CD4-positive, alpha-beta T cell treated with Interleukin-6 for 4 hours (primary cell): ENCODE results near the gene TXNRD2.
A peak's percentile ranks its signal among the peaks of the same experiment; 100 is the strongest.

Experiments used
- DNase-seq: peaks from one replicate; pipeline ENCODE4 v3.0.0-alpha.2; 2020; ENCODE audit warnings: mixed read lengths

TXNRD2 gene

DNA sequence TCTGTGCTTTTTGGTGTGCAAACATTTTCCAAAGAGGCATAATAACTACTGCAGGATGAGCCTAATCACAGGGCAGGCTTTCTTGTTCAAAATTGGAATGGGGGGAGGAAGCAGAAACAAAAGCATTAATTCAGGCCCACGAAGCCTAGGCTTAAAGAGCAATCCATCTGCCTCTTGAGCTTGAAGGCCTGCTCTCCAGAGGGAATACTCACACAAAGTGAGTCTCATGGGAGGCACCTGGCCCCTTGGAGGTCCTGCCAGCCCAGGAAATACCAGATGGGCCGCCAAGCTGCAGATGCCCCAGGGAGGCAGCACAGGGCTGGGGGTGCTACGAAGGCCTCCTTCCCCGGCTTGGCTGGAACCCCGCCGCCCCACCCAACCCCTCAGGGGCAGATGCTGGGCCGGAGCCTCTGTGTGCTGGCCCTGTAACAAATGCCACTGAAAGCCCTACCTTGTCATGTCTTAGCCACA lies 39.3 kb downstream of the TXNRD2 start:
- no peak for DNase-seq

- no peak for DNase-seq
These were observed 39.9 kb downstream of the TXNRD2 start for GRCh38 chr22:19901577-19902244.

DNA sequence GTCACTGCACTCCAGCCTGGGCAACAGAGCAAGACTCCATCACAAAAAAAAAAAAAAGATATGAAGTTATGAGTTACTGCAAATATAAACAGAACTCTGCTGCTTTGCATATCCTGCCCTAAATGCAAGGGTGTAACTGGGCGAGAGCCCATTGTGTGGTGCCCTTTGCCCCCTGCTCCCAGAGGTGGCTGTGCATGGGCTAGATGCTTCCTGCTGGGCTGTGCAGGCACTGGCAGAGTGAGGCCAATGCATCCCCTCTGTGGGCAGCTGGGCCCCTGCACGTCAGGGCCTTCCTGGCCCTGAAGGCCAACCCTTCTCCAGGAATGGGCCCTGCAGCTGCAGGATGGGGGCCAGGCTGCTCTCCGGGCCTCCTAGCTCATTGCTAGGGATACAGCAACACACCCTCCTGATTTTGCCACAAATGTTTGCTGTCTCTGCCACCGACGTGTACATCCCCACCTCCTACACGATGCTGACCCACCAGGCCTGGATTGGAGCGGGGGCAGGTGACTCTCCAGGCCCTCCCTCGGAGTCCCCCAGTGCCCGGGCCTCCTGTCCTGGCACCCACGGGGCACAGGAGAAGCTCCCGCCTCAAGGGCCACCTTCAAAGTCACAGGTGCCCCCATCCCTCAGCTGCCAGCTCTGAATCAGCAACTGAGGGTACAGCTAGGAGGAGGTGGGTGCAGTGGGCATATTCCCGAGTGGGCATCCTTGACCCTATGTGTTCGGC lies 40.7 kb downstream of the TXNRD2 start:
- no peak for DNase-seq

DNA sequence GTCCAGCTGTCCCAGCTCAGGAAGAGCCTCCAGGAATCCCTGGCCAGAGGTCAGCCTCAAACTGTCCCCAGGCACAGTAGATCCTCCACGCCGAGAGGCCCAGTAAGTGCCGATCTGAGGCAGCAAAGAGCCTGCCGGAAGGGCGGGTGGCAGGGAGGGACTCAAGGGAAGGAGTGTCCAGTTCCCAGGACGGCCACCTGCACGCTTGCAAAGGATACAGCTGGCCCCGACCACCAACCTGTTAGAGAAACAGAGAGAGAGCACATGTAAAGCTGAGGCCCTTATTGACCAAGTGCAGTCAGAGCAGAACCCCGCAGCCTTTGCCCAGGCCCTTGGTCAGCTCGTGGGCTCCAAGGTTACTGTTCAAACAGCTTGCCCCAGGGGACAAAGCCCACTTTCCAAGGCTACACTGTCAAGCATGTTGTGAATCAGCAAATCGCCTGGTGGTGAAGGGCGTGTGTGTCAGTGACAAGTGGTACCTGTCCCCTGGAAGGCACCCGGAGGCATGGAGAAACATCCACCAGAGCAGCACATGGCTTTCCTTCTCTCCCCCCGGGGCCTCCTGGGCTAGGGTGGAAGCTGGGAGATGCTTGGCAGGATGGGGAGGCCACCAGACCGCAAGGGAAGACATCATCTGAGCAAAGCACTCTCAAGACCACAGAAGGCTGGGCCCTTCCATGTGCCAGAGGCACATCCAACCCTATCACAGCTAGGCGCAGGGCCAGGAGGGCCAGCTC lies 42.6 kb downstream of the TXNRD2 start:
- DNase-seq: no peak

DNA sequence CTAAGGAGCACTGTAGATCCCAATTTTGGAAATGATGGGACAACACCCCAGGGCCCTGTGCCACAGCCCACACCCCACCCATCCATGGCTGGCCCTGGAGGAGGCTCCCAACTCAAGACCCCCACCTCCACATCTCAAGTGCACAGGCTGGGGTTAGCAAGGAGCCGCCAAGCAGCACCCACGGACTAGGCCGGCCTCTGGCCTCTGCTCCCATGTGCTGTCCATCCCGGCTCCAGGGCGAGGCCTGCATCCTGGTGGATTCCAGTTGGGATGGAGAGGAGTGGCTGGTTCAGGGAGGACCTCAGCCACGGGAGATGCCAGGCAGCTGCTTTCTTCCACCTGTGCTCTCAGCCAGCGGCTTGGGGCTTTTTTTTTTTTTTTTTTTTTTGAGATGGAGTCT lies 43.5 kb downstream of the TXNRD2 start:
- DNase-seq: no peak

DNA sequence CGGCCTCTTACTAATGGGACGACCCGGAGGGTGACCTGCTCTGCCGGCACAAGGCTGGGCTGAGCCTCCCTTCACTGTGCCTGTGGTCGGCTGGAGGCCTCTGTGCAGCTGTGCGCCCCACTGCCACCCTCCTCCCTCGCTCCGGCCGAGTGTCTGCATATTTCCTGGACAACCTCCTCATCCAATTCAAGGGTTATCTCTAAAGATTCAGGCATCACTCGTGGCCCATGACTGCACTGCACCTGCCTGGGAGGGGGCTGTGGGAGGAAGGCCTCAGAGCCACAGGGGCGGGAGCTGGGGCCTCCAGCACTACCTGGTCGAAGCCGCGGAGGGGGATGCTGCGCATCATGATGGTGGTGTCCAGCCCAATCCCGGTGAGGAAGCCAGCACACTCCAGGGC lies 43.9 kb downstream of the TXNRD2 start:
- DNase-seq: no peak

GRCh38 chr22:19896665-19897355 lies 44.8 kb downstream of the TXNRD2 start:
- DNase-seq: peak; percentile 73

- peak; percentile 45 for DNase-seq
These were observed 46.3 kb downstream of the TXNRD2 start for GRCh38 chr22:19895160-19895849.

- no peak for DNase-seq
These were observed 48.3 kb downstream of the TXNRD2 start for GRCh38 chr22:19893363-19893762.

GRCh38 chr22:19892925-19893324 lies 48.7 kb downstream of the TXNRD2 start:
- no peak for DNase-seq

DNA sequence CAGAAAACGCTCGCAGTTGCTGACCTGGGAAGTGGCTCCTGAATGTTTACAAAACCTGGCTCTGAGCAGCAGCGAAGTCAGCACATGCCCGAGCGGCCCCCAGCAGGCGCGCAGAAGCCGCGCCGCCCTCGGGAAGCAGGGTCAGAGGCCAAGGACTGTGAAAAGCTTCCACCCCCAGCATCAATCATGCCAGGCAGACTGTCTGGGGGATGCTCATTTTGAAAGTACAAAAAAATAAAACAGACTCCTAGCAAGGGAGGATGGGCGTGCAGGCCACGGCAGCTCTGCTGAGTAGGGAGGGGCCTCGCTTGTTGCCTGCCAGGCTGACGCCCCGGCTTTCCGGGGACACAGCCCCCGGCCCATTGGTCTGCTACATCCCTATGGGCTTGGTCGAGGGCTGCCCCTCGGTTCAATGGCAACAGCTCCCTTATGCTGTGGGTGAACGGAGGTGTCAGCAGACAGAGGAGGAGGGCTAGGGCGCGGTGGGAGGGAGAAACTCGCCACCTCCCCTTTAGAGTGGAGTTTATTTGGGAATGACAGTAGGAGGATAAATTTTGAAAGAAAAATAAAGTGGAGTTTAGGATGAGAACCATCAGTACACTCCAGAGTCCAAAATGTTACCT lies 49.2 kb downstream of the TXNRD2 start:
- peak; percentile 83 for DNase-seq

GRCh38 chr22:19891317-19892256 lies 50.0 kb downstream of the TXNRD2 start:
- DNase-seq: peak; percentile 91

DNA sequence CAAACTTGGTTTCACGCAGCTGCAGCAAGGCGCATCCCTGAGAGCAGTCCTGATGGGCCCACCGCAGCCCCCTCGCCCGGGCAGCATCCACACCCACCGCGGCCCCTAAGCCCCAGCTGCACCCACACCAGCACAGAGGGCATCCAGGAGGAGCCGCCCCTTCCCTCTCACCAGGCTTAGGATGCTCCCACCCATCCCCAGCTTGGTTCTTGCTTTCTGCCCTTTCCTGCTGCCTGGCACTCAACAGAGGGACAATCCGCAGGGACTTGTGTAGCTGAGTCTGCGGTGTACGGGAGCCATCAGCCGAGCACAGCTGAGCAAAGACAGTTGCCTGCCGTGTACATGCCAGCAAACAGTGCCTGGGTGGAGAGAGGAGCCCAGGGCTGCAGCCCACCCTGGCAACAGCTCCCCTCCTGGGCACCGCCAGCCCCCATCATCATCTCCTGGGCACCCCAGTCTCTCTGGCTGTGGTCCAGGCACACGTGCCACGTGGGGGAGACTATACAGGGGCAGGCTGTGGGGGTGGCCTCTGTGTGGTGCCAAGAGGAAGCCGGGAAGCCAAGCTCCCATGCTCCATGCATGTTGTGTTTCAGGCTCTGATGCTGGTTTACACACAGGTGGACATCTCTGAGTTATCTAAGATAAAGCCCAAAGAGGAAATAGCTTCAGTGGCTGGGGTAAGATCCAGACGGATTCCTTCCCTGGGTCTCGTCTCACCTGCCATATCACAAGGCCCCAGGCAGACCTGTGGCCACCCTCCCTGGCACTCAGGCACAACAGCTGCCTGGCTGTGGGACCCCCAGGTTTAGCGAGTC lies 50.9 kb downstream of the TXNRD2 start:
- DNase-seq: peak; percentile 33

GRCh38 chr22:19889951-19890350 lies 51.7 kb downstream of the TXNRD2 start:
- peak; percentile 73 for DNase-seq

DNA sequence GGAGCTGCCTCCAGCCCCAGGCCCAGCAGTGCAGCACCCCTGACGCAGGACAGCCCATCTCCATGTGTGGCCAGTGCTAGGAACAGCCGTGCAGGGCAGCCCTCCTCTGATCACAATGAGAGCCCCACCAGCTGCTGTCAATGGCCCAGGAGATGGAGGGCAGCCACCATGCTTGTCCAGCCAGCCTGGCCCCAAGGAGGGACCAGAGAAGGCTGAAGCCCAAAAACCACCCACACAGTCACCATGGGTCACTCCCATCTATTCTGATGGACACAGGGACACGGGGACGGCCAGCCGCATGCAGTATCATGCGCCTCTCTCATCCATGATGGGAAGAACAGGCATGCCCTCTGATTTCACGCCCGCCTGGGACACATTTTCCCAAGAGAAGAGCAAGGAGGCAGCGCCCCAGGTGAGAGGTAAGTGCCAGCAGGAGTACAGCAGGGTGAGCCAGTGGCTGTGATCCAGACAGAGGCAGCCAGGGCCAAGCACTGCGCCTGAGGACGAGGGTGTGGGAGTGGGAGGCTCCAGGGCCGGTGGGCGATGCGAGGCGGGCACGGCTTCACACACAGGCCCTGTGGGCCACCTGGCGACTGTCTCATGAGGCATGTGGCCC lies 53.4 kb downstream of the TXNRD2 start:
- no peak for DNase-seq

DNA sequence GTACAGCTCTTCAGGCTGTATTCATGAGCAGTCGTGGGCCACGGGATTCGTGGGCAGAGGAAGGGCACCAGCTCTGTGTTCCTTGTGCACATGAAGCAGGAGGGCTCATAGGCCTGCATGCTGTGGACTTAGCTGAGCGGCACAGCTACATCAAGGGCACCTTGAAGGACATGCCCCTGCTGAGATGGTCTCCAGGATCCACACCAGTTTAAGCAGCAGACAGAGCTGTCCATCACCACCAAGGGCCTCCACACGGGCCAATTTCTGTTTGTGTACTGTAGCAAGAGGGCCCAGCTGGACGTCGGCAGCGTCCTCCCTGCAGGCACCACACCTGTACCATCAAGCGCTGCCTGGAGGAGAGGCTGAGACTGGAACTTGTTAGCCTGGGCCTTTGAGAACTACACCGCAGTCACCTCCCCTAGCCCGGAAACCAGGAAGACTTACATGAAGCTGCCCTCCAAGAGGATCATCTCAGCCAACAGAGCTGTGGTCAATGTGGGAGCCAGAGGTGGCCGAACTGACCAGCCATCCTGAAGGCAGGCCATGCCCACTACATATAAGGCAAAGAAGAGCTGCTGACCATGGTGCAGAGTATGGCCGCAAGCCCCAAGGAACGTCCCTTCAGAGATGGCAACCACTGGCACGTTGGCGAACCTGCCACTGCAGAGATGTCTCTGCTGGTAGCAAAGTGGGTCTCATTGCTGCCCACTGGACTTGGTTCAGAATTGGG lies 54.2 kb downstream of the TXNRD2 start:
- peak; percentile 36 for DNase-seq

- peak; percentile 76 for DNase-seq
These were observed 54.9 kb downstream of the TXNRD2 start for GRCh38 chr22:19886605-19887255.
